NOMO-1 (cell line): ENCODE data around the gene NEIL1.
"Not testable (repeated sequence)": the region's sequence is repeated elsewhere in the genome, so short reads cannot be mapped to it uniquely, and the experiment has no call there.

Source experiments
- DNase-seq, 2 experiments: peaks; one replicate each; lab custom pipeline; 2025; ENCODE audit not compliant: unreplicated experiment in 2 of 2; lab: John Stamatoyannopoulos, UW

NEIL1 gene, protein sequence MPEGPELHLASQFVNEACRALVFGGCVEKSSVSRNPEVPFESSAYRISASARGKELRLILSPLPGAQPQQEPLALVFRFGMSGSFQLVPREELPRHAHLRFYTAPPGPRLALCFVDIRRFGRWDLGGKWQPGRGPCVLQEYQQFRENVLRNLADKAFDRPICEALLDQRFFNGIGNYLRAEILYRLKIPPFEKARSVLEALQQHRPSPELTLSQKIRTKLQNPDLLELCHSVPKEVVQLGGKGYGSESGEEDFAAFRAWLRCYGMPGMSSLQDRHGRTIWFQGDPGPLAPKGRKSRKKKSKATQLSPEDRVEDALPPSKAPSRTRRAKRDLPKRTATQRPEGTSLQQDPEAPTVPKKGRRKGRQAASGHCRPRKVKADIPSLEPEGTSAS

GRCh38 chr15:75346796-75347221, at the start of gene NEIL1:
TSS of gene NEIL1 (plus strand) at chr15:75347039. CDS start at chr15:75348906, 1,867 bp downstream.
- no peak for DNase-seq

GRCh38 chr15:75298541-75299310, 48.1 kb upstream of the NEIL1 start:
- not testable (repeated sequence) for DNase-seq

DNA sequence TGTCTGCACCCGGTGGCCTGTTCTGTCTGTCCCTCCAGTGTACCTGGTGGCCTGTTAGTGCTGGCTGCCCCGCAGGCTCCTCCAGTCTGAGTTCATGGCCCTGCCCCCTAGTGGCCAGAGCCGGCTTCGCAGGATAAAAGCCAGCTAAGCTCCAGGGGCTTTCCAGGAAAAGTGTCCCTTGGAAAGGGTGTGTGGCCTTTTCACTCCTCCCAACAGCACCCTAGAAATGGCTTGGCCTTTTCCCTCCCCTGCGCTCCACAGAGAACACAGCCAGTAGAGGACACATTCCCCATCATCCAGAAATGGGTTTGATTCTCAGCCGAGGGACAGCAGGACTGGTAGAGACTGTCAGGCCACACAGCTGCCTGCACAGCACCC, 47.5 kb upstream of the NEIL1 start:
- not testable (repeated sequence) for DNase-seq

- DNase-seq: not testable (repeated sequence)
Measured at GRCh38 chr15:75300026-75300425, 46.8 kb upstream of the NEIL1 start.

DNA sequence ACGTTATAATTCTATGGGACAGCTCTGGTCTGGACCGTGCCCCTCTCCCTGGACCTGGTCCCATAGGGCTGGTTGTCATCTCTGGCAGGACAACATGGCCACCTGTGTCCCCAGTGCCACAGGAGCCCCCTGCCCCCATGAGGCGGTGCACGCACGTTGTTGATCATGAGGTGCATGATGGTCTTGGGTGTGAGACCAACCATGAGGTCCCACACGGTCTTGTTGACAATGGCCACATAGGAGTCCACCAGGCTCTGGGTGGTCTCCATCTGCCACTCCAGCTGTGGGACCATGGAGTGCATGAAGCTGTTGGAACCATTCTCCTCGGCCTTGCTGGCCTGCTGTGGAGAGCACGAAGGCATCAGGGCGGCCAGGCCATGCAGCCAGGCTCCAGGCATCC, 44.5 kb upstream of the NEIL1 start:
- DNase-seq: no peak

DNA sequence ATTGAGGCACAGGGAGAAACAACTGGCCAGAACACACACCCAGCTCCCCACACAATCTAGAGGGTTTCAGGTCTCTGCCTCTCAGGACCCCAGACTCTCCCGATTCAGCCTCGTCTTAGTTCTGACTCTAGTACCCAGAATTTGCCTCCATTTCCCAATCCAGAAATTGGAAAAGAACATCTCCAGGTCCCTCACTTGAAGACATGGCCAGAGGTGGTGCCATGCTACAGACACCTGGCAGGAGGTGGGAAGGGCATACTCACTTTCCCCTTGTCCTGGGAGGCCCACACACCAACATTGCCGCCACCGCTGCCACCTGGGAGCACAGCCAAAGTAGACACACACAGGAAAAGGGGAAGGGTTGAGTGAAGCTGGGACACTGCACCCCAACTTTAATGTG, 44.1 kb upstream of the NEIL1 start:
- not testable (repeated sequence) for DNase-seq

GRCh38 chr15:75306188-75306587, 40.7 kb upstream of the NEIL1 start:
- no peak for DNase-seq

DNA sequence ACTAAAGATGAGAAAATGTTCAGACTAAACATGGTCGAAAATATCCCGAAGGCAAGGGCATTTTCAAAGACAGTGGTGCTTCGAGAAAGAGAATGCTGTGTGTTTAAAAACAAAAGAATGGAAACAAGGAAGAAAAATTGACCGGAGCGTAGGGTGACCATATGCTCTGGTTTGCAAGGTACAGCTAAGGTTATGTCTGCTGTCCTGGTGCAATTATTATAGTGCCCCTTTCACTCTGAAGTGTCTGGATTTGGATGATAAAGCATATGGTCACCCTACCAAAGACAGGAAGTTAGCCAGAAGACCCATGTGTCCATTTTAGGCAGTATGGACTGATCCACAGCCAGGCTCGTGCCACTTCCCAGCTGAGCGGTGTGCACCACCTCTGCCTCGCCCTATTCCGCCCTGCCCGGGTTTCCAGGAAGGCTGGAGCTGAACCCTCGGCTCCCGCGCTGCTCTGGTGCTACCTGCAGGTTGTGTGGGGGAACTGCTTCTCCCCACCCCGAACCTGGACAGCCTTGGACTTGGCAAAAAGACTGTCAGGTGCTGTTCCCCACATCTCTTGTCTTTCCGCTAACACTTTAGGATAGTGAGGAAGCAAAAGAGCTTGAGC, 39.0 kb upstream of the NEIL1 start:
- DNase-seq: peak; percentile 39 to 43

DNA sequence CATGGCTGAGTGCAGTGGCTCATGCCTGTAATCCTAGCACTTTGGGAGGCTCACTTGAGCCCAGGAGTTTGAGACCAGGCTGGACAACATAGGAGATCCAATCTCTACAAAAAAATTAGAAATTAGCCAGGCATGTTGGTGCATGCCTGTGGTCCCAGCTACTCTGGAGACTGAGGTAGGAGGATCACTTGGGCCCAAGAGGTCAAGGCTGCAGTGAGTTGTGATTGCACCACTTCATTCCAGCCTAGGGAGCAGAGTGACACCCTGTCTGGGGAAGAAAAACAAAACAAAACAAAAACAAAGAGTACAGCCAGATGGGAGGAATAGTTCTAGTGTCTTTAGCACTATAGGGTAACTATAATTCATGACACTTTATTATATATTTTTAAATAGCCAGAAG, 37.1 kb upstream of the NEIL1 start:
- DNase-seq: no peak

DNA sequence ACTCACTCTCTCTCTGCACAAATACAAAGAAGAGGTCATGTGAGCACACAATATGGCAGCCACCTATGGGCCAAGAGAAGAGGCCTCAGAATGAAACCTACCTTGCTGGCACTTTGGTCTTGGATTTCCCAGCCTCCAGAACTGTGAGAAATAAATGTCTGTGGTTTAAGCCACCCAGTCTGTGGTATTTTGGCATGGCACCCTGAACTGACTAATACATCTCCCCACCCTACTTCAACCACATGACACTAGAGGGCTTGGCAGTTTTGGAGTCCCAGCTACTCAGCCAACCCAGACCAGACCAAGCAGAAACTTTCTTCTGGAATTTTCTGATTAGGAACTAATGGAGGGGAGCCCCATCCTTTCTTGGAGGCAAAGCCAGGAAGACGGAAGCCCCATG, 34.3 kb upstream of the NEIL1 start:
- DNase-seq: not testable (repeated sequence)

GRCh38 chr15:75313116-75313845, 33.6 kb upstream of the NEIL1 start:
- DNase-seq: no peak

- DNase-seq: no peak
Measured at GRCh38 chr15:75314552-75315290, 32.1 kb upstream of the NEIL1 start.

DNA sequence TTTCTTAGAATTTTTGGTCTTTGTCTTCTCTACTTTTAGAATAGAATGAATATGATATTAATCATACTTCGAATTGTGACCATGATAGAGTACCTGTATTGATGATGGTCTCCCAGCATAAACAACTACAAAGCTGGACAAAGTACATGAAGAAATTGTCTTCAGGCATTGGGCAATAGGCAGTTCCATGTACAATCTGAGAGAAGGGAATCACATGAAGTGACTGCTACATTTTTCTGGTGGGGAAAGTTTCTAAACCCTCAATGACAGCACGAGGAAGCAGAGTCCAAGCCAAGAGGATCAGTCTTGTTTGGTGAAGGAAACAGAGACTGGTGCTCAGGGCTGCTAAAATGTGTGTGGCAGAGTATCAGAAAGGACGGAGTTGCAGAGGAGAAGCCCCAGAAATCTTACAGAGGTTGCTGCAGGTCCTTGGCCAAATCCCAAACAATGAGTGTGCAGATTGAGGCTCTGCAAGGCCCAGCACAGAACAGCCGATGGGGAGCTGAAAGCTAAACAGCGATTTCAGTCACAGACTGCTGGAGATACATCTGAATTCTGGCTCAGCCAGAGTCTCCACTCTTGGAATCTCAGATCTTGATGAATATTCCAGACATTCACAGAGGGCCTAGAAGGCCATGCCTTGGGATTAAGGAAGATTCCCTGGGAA, 27.5 kb upstream of the NEIL1 start:
- not testable (repeated sequence) for DNase-seq

GRCh38 chr15:75321711-75322110, 25.1 kb upstream of the NEIL1 start:
- no peak for DNase-seq

GRCh38 chr15:75325922-75326321, 20.9 kb upstream of the NEIL1 start:
- no peak for DNase-seq

DNA sequence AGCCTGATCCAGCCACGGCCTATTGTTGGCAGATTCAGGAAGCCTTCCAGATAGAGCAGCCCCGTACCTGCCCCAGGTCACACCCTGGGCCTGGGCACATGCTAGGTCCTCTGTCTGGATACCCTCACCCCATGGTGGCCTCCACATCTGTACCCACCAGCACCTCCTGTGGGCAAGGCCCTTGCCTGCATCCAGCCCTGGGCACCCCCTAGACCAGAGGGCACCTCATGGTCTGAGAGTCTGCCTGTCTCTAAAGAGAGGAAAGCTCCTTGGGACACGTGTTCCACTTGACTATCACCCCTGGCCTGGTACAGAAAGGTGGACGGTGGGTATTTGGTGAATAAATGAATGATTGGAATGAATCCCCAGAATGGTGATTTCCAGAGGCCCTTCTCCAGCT, 19.8 kb upstream of the NEIL1 start:
- DNase-seq: no peak

DNA sequence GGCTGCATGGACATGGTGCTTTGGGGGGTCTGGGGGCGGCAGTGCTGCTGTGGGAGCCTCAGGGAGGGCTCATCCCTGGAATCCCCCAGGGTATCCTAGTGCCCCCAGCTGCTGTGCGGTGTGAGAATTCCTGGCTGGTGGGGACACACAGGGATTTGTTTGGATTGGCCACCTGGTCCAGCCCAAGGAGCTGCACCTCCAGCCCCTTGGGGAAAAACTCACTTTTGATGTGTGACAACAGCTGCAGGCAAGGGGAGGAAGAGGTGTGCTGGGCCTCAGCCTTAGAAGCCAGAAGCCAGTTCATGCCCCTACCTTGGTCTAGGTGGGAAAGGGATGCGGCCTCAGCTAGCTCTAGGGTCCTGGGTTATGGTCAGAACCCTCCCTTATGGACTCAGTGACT, 19.3 kb upstream of the NEIL1 start:
- DNase-seq: no peak

- no peak for DNase-seq
Measured at GRCh38 chr15:75328493-75329314, 18.1 kb upstream of the NEIL1 start.

GRCh38 chr15:75329571-75329970, 17.3 kb upstream of the NEIL1 start:
- DNase-seq: no peak
